ENCODE results near the gene PHF2.

The PHF2 gene

GRCh38 chr9:93690618-93691017, 114.2 kb downstream of the PHF2 start:
- Histone ChIP-seq H3K27ac (replicated peaks) (no peak overlapping the region), H3K27me3 (ENCODE audit: insufficient read depth, poor library complexity, severe bottlenecking) (no peaks in the 10 kb centered on the region), H3K4me3 (replicated peaks; ENCODE audit: insufficient read depth, low read length) (no peak overlapping the region)
- no peak for TF ChIP-seq GABPA (IDR thresholded peaks at IDR 0.05; ENCODE audit: low read depth)
- TF ChIP-seq POLR2AphosphoS5 (IDR thresholded peaks at IDR 0.05; ENCODE audit: low read depth) = no peak
- TF ChIP-seq SPI1 (IDR thresholded peaks at IDR 0.05; ENCODE audit: borderline replicate concordance, low read depth) = no peak
- no peak for TF ChIP-seq CTCF (IDR thresholded peaks at IDR 0.05; ENCODE audit: insufficient read depth, low read length)
- no peak for TF ChIP-seq REST (IDR thresholded peaks at IDR 0.05; ENCODE audit: insufficient replicate concordance, low read depth)
- DNase-seq (ENCODE audit: low read depth in 1 of 2, low spot score in 1 of 2) = no peak

GRCh38 chr9:93693129-93693528, 116.7 kb downstream of the PHF2 start:
- Histone ChIP-seq H3K27me3 (ENCODE audit: insufficient read depth, poor library complexity, severe bottlenecking) (no peaks in the 10 kb centered on the region), H3K4me3 (replicated peaks; ENCODE audit: insufficient read depth, low read length) (no peak overlapping the region), H3K27ac (replicated peaks) (no peak overlapping the region)
- no peak for DNase-seq (ENCODE audit: low read depth in 1 of 2, low spot score in 1 of 2)
- TF ChIP-seq CTCF (IDR thresholded peaks at IDR 0.05; ENCODE audit: insufficient read depth, low read length) (no peak), SPI1 (IDR thresholded peaks at IDR 0.05; ENCODE audit: borderline replicate concordance, low read depth) (no peak), POLR2AphosphoS5 (IDR thresholded peaks at IDR 0.05; ENCODE audit: low read depth) (no peak), GABPA (IDR thresholded peaks at IDR 0.05; ENCODE audit: low read depth) (no peak), REST (IDR thresholded peaks at IDR 0.05; ENCODE audit: insufficient replicate concordance, low read depth) (no peak)

GRCh38 chr9:93697352-93698139, 121.2 kb downstream of the PHF2 start:
- DNase-seq (ENCODE audit: low read depth in 1 of 2, low spot score in 1 of 2) = no peak
- TF ChIP-seq CTCF (IDR thresholded peaks at IDR 0.05; ENCODE audit: insufficient read depth, low read length) = no peak
- H3K27me3 ChIP-seq (ENCODE audit: insufficient read depth, poor library complexity, severe bottlenecking) = no peaks in the 10 kb centered on the region
- H3K27ac ChIP-seq (replicated peaks) = no peak overlapping the region
- no peak overlapping the region for H3K4me3 ChIP-seq (replicated peaks; ENCODE audit: insufficient read depth, low read length)
